Astrocyte (in vitro differentiated cells and primary cell): Measurements from ENCODE around the gene SLC38A10.

Source experiments
- EZH2 ChIP-seq: IDR thresholded peaks from 2 replicates; pipeline ENCODE4 v1.6.1; 2012; ENCODE audit warnings: mild to moderate bottlenecking, low read length, inconsistent platforms; ENCODE audit not compliant: insufficient read depth
- TF ChIP-seq, protein P1 (sequence below): IDR thresholded peaks from 2 replicates; pipeline ENCODE4 v1.5.1; 2011; ENCODE audit warnings: low read depth, mild to moderate bottlenecking, inconsistent platforms, low read length, moderate library complexity; ENCODE audit not compliant: insufficient read depth

DNA sequence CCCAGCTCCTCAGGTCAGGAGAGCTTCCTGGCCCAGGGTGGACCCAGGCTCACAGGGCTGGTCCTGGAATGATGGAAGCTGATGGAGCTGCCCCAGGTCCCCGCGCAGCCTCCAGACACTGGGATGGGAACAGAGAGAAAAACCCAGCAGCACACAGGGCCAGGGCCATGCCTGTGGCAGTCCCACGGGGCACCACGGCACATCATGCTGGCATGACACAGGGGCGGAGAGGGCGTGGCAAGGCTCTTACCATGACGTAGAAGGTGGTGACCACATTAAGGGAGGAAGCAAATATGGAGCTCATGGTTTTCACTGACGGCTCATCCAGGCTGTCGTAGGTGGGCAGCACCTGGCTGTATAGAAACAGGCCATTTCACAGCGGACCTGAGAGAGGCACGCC lies 18.3 kb downstream of the SLC38A10 start:
- TF ChIP-seq, protein P1, sequence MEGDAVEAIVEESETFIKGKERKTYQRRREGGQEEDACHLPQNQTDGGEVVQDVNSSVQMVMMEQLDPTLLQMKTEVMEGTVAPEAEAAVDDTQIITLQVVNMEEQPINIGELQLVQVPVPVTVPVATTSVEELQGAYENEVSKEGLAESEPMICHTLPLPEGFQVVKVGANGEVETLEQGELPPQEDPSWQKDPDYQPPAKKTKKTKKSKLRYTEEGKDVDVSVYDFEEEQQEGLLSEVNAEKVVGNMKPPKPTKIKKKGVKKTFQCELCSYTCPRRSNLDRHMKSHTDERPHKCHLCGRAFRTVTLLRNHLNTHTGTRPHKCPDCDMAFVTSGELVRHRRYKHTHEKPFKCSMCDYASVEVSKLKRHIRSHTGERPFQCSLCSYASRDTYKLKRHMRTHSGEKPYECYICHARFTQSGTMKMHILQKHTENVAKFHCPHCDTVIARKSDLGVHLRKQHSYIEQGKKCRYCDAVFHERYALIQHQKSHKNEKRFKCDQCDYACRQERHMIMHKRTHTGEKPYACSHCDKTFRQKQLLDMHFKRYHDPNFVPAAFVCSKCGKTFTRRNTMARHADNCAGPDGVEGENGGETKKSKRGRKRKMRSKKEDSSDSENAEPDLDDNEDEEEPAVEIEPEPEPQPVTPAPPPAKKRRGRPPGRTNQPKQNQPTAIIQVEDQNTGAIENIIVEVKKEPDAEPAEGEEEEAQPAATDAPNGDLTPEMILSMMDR = no peak
- no peak for TF ChIP-seq EZH2
